WTC11 (cell line): ENCODE measurements around the gene DGKZ. TPM values are rescaled to one million over a fixed set of nuclear protein-coding genes. Genes with fewer than 3 reads are reported as not detected.
A peak's percentile ranks its signal among the peaks of the same experiment; 100 is the strongest.

Experiments used
- ATAC-seq: fragments of 200-7000 bp; cut with Tn5 transposase; 2 replicates; pipeline ENCODE4 v1.10.0; 2021; ENCODE audit warnings: mild to moderate bottlenecking, moderate library complexity
- CTCF ChIA-PET: fragments of 300-600 bp; sonication (Branson Sonifier 250); formaldehyde crosslinking; loops from one replicate; lab custom pipeline; 2021; ENCODE audit warnings: antibody characterized with exemption; lab: Charles Lee
- POLR2A ChIA-PET: fragments of 350-600 bp; sonication (Branson Sonifier 250); formaldehyde crosslinking; loops from one replicate; lab custom pipeline; 2021; ENCODE audit warnings: antibody characterized with exemption; lab: Charles Lee
- DNase-seq: peaks from one replicate; pipeline ENCODE4 v3.0.0; 2021; ENCODE audit warnings: low spot score
- H3K27ac Mint-ChIP-seq: 2 replicates; pipeline ENCODE4 v1.8.0; 2021; ENCODE audit warnings: mixed read lengths
- H3K27me3 Mint-ChIP-seq: 2 replicates; pipeline ENCODE4 v1.8.0; 2021; ENCODE audit warnings: low read depth, mild to moderate bottlenecking, moderate library complexity, mixed read lengths
- H3K36me3 Mint-ChIP-seq: 2 replicates; pipeline ENCODE4 v1.8.0; 2021; ENCODE audit warnings: mixed read lengths
- H3K4me1 Mint-ChIP-seq: 2 replicates; pipeline ENCODE4 v1.8.0; 2022; ENCODE audit warnings: mixed read lengths
- H3K4me3 Mint-ChIP-seq: 2 replicates; pipeline ENCODE4 v1.8.0; 2021; ENCODE audit warnings: mild to moderate bottlenecking, moderate library complexity, mixed read lengths
- H3K9me3 Mint-ChIP-seq: 2 replicates; pipeline ENCODE4 v1.8.0; 2021; ENCODE audit warnings: mixed read lengths
- CTCF ChIP-seq: fragments of 200-600 bp; IDR thresholded peaks from 2 replicates; pipeline ENCODE4 v1.8.0; 2022; ENCODE audit warnings: antibody characterized with exemption
- ETV6 ChIP-seq: sonication (generic); formaldehyde crosslinking; IDR thresholded peaks from 2 replicates; pipeline ENCODE4 v1.8.1; 2022; ENCODE audit warnings: mild to moderate bottlenecking, missing genetic modification reagents
- FOXJ3 ChIP-seq: sonication (generic); formaldehyde crosslinking; IDR thresholded peaks from 2 replicates; pipeline ENCODE4 v1.9.0; 2021; ENCODE audit warnings: missing genetic modification reagents, mild to moderate bottlenecking, borderline replicate concordance
- FOXK1 ChIP-seq: sonication (generic); formaldehyde crosslinking; IDR thresholded peaks from 2 replicates; pipeline ENCODE4 v1.8.0; 2022; ENCODE audit warnings: mild to moderate bottlenecking, moderate library complexity, missing genetic modification reagents
- GABPB1 ChIP-seq: sonication (generic); formaldehyde crosslinking; IDR thresholded peaks from 2 replicates; pipeline ENCODE4 v1.8.1; 2023; ENCODE audit warnings: mild to moderate bottlenecking, missing genetic modification reagents
- GTF2I ChIP-seq: fragments of 250-450 bp; sonication (Bioruptor Pico); conservative IDR thresholded peaks from 2 replicates; pipeline ENCODE4 v1.4.0; 2021; ENCODE audit warnings: mild to moderate bottlenecking
- HMGXB4 ChIP-seq: sonication (generic); formaldehyde crosslinking; IDR thresholded peaks from 2 replicates; pipeline ENCODE4 v1.8.1; 2023; ENCODE audit warnings: mild to moderate bottlenecking, moderate library complexity, missing genetic modification reagents
- IRF2 ChIP-seq: sonication (generic); formaldehyde crosslinking; IDR thresholded peaks from 2 replicates; pipeline ENCODE4 v1.8.0; 2022; ENCODE audit warnings: low read depth, missing genetic modification reagents, borderline replicate concordance
- JUN ChIP-seq: sonication (generic); formaldehyde crosslinking; IDR thresholded peaks from 2 replicates; pipeline ENCODE4 v1.8.0; 2023; ENCODE audit warnings: mild to moderate bottlenecking, missing genetic modification reagents
- MAX ChIP-seq: sonication (generic); formaldehyde crosslinking; IDR thresholded peaks from 2 replicates; pipeline ENCODE4 v1.8.0; 2022; ENCODE audit warnings: mild to moderate bottlenecking, missing genetic modification reagents
- NR2C2 ChIP-seq: sonication (generic); formaldehyde crosslinking; IDR thresholded peaks from 2 replicates; pipeline ENCODE4 v1.8.0; 2022; ENCODE audit warnings: mild to moderate bottlenecking, missing genetic modification reagents
- SMAD4 ChIP-seq: sonication (generic); formaldehyde crosslinking; IDR thresholded peaks from 2 replicates; pipeline ENCODE4 v1.8.0; 2022; ENCODE audit warnings: mild to moderate bottlenecking, missing genetic modification reagents
- SOX15 ChIP-seq: fragments of 250-450 bp; sonication (Bioruptor Pico); IDR thresholded peaks from 2 replicates; pipeline ENCODE4 v1.9.0; 2021; ENCODE audit warnings: mild to moderate bottlenecking
- TEAD4 ChIP-seq: sonication (generic); formaldehyde crosslinking; IDR thresholded peaks from 2 replicates; pipeline ENCODE4 v1.8.0; 2022; ENCODE audit warnings: mild to moderate bottlenecking, missing genetic modification reagents
- ZNF219 ChIP-seq: sonication (generic); formaldehyde crosslinking; IDR thresholded peaks from 2 replicates; pipeline ENCODE4 v1.8.0; 2023; ENCODE audit warnings: missing genetic modification reagents, mild to moderate bottlenecking, borderline replicate concordance
- ZNF232 ChIP-seq: sonication (generic); formaldehyde crosslinking; IDR thresholded peaks from 2 replicates; pipeline ENCODE4 v1.8.0; 2022; ENCODE audit warnings: mild to moderate bottlenecking, missing genetic modification reagents
- ZNF423 ChIP-seq: fragments of 250-450 bp; sonication (Bioruptor Pico); IDR thresholded peaks from 2 replicates; pipeline ENCODE4 v2.1.2; 2022; ENCODE audit warnings: mild to moderate bottlenecking, moderate library complexity
- ZNF512 ChIP-seq: sonication (generic); formaldehyde crosslinking; IDR thresholded peaks from 2 replicates; pipeline ENCODE4 v1.8.1; 2022; ENCODE audit warnings: missing genetic modification reagents, borderline replicate concordance
- ZNF532 ChIP-seq: fragments of 250-450 bp; sonication (Bioruptor Pico); IDR thresholded peaks from 2 replicates; pipeline ENCODE4 v1.9.0; 2021; ENCODE audit warnings: mild to moderate bottlenecking, borderline replicate concordance
- ZNF671 ChIP-seq: fragments of 250-450 bp; sonication (Bioruptor Pico); IDR thresholded peaks from 2 replicates; pipeline ENCODE4 v1.8.0; 2021; ENCODE audit warnings: mild to moderate bottlenecking
- total RNA-seq: library from RNA; stranded (reverse); gene quantifications from 3 replicates; pipeline ENCODE4 v1.2.3, GENCODE V29; 2021
- TF ChIP-seq, protein P1 (sequence below): fragments of 250-450 bp; sonication (Bioruptor Pico); IDR thresholded peaks from 2 replicates; pipeline ENCODE4 v1.9.0; 2021; ENCODE audit warnings: mild to moderate bottlenecking
- TF ChIP-seq, protein P2 (sequence below): sonication (generic); formaldehyde crosslinking; IDR thresholded peaks from 2 replicates; pipeline ENCODE4 v1.8.1; 2022; ENCODE audit warnings: mild to moderate bottlenecking, moderate library complexity, missing genetic modification reagents

The DGKZ gene
- total RNA-seq, 1 experiment from 2014 or later, result 139 TPM

DNA sequence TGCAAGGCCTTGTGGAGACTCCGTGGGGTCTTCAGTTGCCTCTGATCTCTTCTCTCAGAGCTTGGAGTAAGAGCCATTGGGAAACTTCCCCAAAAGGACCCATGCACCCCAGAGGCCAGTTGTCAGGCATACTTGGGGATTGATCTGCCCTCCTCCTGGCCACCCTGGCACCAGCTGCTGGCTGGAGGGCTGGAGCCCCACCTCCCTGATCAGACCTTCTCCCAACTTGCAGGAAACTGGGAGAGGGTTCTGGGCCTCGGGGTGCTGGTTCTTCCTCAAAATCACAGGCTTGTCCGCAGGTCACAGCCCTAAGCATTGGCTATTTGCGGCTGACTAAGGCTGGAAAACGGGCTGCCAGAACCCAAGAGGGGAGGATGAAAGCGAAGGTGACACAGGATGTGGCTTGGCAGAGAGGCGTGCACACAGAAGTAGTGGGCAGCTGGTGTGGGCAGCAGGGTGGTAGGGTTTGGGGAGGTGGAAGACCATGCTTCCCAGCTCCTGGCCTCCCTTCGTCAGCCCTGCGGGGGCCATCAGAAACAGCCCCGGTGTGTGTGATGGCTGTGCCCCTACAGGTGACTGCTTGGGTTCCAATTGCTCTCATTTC is 1.3 kb upstream of the DGKZ start (continued):
- no peak for TF ChIP-seq ZNF532 (CRISPR knock-in tag)
- no peak for TF ChIP-seq ZNF512 (CRISPR knock-in tag)
- no peak for TF ChIP-seq ZNF423 (CRISPR knock-in tag)
- no peak for TF ChIP-seq ZNF219 (CRISPR knock-in tag)
- no peak for TF ChIP-seq MAX
- TF ChIP-seq, protein P1, sequence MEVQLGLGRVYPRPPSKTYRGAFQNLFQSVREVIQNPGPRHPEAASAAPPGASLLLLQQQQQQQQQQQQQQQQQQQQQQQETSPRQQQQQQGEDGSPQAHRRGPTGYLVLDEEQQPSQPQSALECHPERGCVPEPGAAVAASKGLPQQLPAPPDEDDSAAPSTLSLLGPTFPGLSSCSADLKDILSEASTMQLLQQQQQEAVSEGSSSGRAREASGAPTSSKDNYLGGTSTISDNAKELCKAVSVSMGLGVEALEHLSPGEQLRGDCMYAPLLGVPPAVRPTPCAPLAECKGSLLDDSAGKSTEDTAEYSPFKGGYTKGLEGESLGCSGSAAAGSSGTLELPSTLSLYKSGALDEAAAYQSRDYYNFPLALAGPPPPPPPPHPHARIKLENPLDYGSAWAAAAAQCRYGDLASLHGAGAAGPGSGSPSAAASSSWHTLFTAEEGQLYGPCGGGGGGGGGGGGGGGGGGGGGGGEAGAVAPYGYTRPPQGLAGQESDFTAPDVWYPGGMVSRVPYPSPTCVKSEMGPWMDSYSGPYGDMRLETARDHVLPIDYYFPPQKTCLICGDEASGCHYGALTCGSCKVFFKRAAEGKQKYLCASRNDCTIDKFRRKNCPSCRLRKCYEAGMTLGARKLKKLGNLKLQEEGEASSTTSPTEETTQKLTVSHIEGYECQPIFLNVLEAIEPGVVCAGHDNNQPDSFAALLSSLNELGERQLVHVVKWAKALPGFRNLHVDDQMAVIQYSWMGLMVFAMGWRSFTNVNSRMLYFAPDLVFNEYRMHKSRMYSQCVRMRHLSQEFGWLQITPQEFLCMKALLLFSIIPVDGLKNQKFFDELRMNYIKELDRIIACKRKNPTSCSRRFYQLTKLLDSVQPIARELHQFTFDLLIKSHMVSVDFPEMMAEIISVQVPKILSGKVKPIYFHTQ (CRISPR knock-in tag), result no peak
- no peak for TF ChIP-seq ZNF232 (CRISPR knock-in tag)
- TF ChIP-seq SMAD4 (CRISPR knock-in tag), result no peak
- no peak for TF ChIP-seq ZNF671 (CRISPR knock-in tag)
- TF ChIP-seq TEAD4 (CRISPR knock-in tag), result no peak

- CTCF ChIA-PET, result interaction anchor here (0.6 to 8.8 kb wide), 15 partner anchors 8 to 246 kb away, joined by 3 to 231 read pairs (median 6); partner anchors contain the start of gene AMBRA1
- H3K36me3 Mint-ChIP-seq, result no peaks in the 10 kb centered on the region
- H3K9me3 Mint-ChIP-seq, result no peaks in the 10 kb centered on the region
- no peak for DNase-seq
- peaks cover 83% of the 10 kb centered on the region for H3K4me1 Mint-ChIP-seq
- ATAC-seq, result no peak
- H3K27me3 Mint-ChIP-seq, result peaks cover 11% of the 10 kb centered on the region
- peak overlapping the region; percentile 77 for H3K4me3 Mint-ChIP-seq
- no peak overlapping the region for H3K27ac Mint-ChIP-seq
- POLR2A ChIA-PET, result interaction anchor here (1.0 kb wide), 1 partner anchor 52 kb away, joined by 3 read pairs; no protein-coding TSS in a partner anchor
- TF ChIP-seq FOXK1 (no peak), SOX15 (CRISPR knock-in tag) (no peak), GABPB1 (CRISPR knock-in tag) (no peak), NR2C2 (no peak), HMGXB4 (peak; percentile 50; the same call in 1 of the 2 replicates), JUN (0 out of 2 replicates have a peak, but pooled peaks have one; percentile 34), FOXJ3 (CRISPR knock-in tag) (no peak), ZNF232 (CRISPR knock-in tag) (no peak), GTF2I (no peak), ETV6 (CRISPR knock-in tag) (no peak), CTCF (no peak), IRF2 (CRISPR knock-in tag) (no peak), ZNF423 (CRISPR knock-in tag) (no peak)
- TF ChIP-seq, protein P2, sequence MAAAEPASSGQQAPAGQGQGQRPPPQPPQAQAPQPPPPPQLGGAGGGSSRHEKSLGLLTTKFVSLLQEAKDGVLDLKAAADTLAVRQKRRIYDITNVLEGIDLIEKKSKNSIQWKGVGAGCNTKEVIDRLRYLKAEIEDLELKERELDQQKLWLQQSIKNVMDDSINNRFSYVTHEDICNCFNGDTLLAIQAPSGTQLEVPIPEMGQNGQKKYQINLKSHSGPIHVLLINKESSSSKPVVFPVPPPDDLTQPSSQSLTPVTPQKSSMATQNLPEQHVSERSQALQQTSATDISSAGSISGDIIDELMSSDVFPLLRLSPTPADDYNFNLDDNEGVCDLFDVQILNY (CRISPR knock-in tag), result no peak
Measured at GRCh38 chr11:46347637-46348311, 511 bp downstream of the DGKZ start.
